ENCODE measurements around the gene SLC9A5.

Gene SLC9A5

DNA sequence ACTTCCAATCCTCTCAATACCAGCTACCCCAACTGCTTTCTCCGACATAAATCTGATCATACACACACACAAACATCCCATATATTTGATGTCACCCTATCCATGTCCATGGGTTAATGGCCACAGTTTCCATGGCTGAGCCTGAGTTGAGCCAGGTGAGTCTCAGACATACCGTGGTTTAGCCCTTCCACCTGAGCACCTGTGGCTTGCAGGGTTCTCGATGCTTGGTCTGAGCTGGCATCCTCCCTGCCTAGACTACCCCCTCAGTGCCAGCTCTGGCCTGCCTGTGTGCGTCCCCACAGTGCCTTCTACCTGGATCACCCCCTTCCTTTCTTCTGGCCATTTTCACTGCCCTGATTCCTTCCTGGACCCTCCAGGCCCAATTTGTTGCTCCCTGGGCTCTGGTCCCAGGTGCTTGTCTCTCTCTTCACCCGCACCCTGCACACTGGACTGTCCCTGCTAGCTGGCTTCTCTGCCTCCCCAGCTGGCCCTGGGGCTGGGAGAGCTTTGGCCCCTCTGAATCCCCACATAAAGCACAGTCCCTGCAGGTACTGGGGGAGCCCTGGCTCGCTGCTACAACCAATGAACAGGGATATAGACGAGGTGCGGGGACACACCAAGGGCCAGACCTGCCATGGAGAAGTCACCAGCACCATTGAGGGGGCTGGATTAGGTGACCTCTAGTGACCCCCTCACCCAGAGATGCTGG, 42.5 kb upstream of the SLC9A5 start:
- Histone ChIP-seq H3K27ac (ENCODE audit: low read depth, low read length) (no peak overlapping the region), H2BK120ac (ENCODE audit: insufficient read depth, low read length, poor library complexity) (peak overlapping the region; percentile 13), H2BK12ac (ENCODE audit: low read length) (no peak overlapping the region), H3K9me3 (ENCODE audit: insufficient read depth, low read depth, low read length) (peaks cover 5% of the 10 kb centered on the region), H3K36me3 (ENCODE audit: control insufficient read depth in 1 of 2, insufficient read depth in 2 of 2, low read length in 2 of 2) (peaks cover 28 to 29% of the 10 kb centered on the region in 2 experiments), H4K91ac (ENCODE audit: low read depth, low read length) (no peak overlapping the region), H2AFZ (ENCODE audit: insufficient read depth, low read length, poor library complexity) (no peak overlapping the region), H4K8ac (ENCODE audit: low read depth, low read length) (no peak overlapping the region), H3K9ac (ENCODE audit: low read length) (no peak overlapping the region), H3K4me1 (ENCODE audit: control insufficient read depth in 1 of 2, insufficient read depth in 2 of 2, low read length in 2 of 2) (peaks cover 22 to 26% of the 10 kb centered on the region in 2 experiments), H4K12ac (ENCODE audit: low read depth, low read length) (no peak overlapping the region), H3K23ac (ENCODE audit: low read length) (no peak overlapping the region), H3K27me3 (ENCODE audit: insufficient read depth, low read length) (no peaks in the 10 kb centered on the region), H3K4me3 (ENCODE audit: low read depth, low read length) (no peak overlapping the region), H2BK5ac (ENCODE audit: low read depth, low read length, poor library complexity) (no peak overlapping the region), H3K14ac (ENCODE audit: low read length) (peak overlapping the region; percentile 9), H3K4ac (ENCODE audit: low read depth, low read length) (no peak overlapping the region), H3K79me2 (ENCODE audit: control insufficient read depth, insufficient read depth, low read length, poor library complexity) (no peaks in the 10 kb centered on the region), H3K18ac (ENCODE audit: low read length) (peak overlapping the region; percentile 30), H3K79me1 (ENCODE audit: low read length) (peaks cover 9% of the 10 kb centered on the region), H2AK5ac (ENCODE audit: low read length) (no peak overlapping the region), H3K4me2 (ENCODE audit: low read length) (no peak overlapping the region)
- DNase-seq: no peak
- no CpG with 5 or more reads among the region's 8 CpGs for WGBS (ENCODE audit: extremely low coverage, insufficient coverage, insufficient read length)

GRCh38 chr16:67206838-67207248, 41.9 kb upstream of the SLC9A5 start:
- Histone ChIP-seq H3K36me3 (ENCODE audit: control insufficient read depth in 1 of 2, insufficient read depth in 2 of 2, low read length in 2 of 2) (peaks cover 23 to 24% of the 10 kb centered on the region in 2 experiments), H4K91ac (ENCODE audit: low read depth, low read length) (peak overlapping the region; percentile 33), H2AFZ (ENCODE audit: insufficient read depth, low read length, poor library complexity) (no peak overlapping the region), H3K9me3 (ENCODE audit: insufficient read depth, low read depth, low read length) (peaks cover 5% of the 10 kb centered on the region), H3K4me3 (ENCODE audit: low read depth, low read length) (no peak overlapping the region), H3K18ac (ENCODE audit: low read length) (no peak overlapping the region), H3K79me1 (ENCODE audit: low read length) (peaks cover 9% of the 10 kb centered on the region), H3K27me3 (ENCODE audit: insufficient read depth, low read length) (no peaks in the 10 kb centered on the region), H2BK120ac (ENCODE audit: insufficient read depth, low read length, poor library complexity) (peak overlapping the region; percentile 23), H2BK12ac (ENCODE audit: low read length) (no peak overlapping the region), H2BK5ac (ENCODE audit: low read depth, low read length, poor library complexity) (no peak overlapping the region), H3K23ac (ENCODE audit: low read length) (no peak overlapping the region), H3K9ac (ENCODE audit: low read length) (no peak overlapping the region), H3K27ac (ENCODE audit: low read depth, low read length) (no peak overlapping the region), H4K8ac (ENCODE audit: low read depth, low read length) (no peak overlapping the region), H3K4me1 (ENCODE audit: control insufficient read depth in 1 of 2, insufficient read depth in 2 of 2, low read length in 2 of 2) (peaks cover 22 to 26% of the 10 kb centered on the region in 2 experiments), H4K12ac (ENCODE audit: low read depth, low read length) (no peak overlapping the region), H3K4me2 (ENCODE audit: low read length) (no peak overlapping the region), H3K79me2 (ENCODE audit: control insufficient read depth, insufficient read depth, low read length, poor library complexity) (no peaks in the 10 kb centered on the region), H3K4ac (ENCODE audit: low read depth, low read length) (no peak overlapping the region), H3K14ac (ENCODE audit: low read length) (no peak overlapping the region), H2AK5ac (ENCODE audit: low read length) (no peak overlapping the region)
- peak; percentile 99 to 100 for DNase-seq
- WGBS (ENCODE audit: extremely low coverage, insufficient coverage, insufficient read length): no CpG with 5 or more reads among the region's 3 CpGs

GRCh38 chr16:67207249-67208091, 41.3 kb upstream of the SLC9A5 start:
- Histone ChIP-seq H3K23ac (ENCODE audit: low read length) (no peak overlapping the region), H2BK12ac (ENCODE audit: low read length) (no peak overlapping the region), H3K9ac (ENCODE audit: low read length) (no peak overlapping the region), H4K91ac (ENCODE audit: low read depth, low read length) (peak overlapping the region; percentile 33), H4K8ac (ENCODE audit: low read depth, low read length) (no peak overlapping the region), H3K27ac (ENCODE audit: low read depth, low read length) (peak overlapping the region; percentile 0), H3K9me3 (ENCODE audit: insufficient read depth, low read depth, low read length) (peaks cover 5% of the 10 kb centered on the region), H4K12ac (ENCODE audit: low read depth, low read length) (no peak overlapping the region), H3K4me3 (ENCODE audit: low read depth, low read length) (no peak overlapping the region), H3K27me3 (ENCODE audit: insufficient read depth, low read length) (no peaks in the 10 kb centered on the region), H3K4me1 (ENCODE audit: control insufficient read depth in 1 of 2, insufficient read depth in 2 of 2, low read length in 2 of 2) (peaks cover 22 to 26% of the 10 kb centered on the region in 2 experiments), H3K4me2 (ENCODE audit: low read length) (no peak overlapping the region), H2AFZ (ENCODE audit: insufficient read depth, low read length, poor library complexity) (no peak overlapping the region), H2BK120ac (ENCODE audit: insufficient read depth, low read length, poor library complexity) (peak overlapping the region; percentile 23), H3K4ac (ENCODE audit: low read depth, low read length) (no peak overlapping the region), H3K79me2 (ENCODE audit: control insufficient read depth, insufficient read depth, low read length, poor library complexity) (no peaks in the 10 kb centered on the region), H3K14ac (ENCODE audit: low read length) (peak overlapping the region; percentile 0), H2AK5ac (ENCODE audit: low read length) (no peak overlapping the region), H2BK5ac (ENCODE audit: low read depth, low read length, poor library complexity) (no peak overlapping the region), H3K18ac (ENCODE audit: low read length) (no peak overlapping the region), H3K36me3 (ENCODE audit: control insufficient read depth in 1 of 2, insufficient read depth in 2 of 2, low read length in 2 of 2) (peaks cover 16 to 17% of the 10 kb centered on the region in 2 experiments), H3K79me1 (ENCODE audit: low read length) (peaks cover 9% of the 10 kb centered on the region)
- peak; percentile 98 for DNase-seq
- WGBS (ENCODE audit: extremely low coverage, insufficient coverage, insufficient read length): no CpG with 5 or more reads among the region's 21 CpGs

- Histone ChIP-seq H3K4me3 (ENCODE audit: low read depth, low read length) (no peak overlapping the region), H3K4me2 (ENCODE audit: low read length) (no peak overlapping the region), H3K27ac (ENCODE audit: low read depth, low read length) (no peak overlapping the region), H2AFZ (ENCODE audit: insufficient read depth, low read length, poor library complexity) (no peak overlapping the region), H2BK12ac (ENCODE audit: low read length) (peak overlapping the region; percentile 10), H4K91ac (ENCODE audit: low read depth, low read length) (no peak overlapping the region), H4K12ac (ENCODE audit: low read depth, low read length) (no peak overlapping the region), H4K8ac (ENCODE audit: low read depth, low read length) (no peak overlapping the region), H3K79me1 (ENCODE audit: low read length) (peaks cover 13% of the 10 kb centered on the region), H3K36me3 (ENCODE audit: control insufficient read depth in 1 of 2, insufficient read depth in 2 of 2, low read length in 2 of 2) (peaks cover 9 to 10% of the 10 kb centered on the region in 2 experiments), H3K27me3 (ENCODE audit: insufficient read depth, low read length) (no peaks in the 10 kb centered on the region), H3K14ac (ENCODE audit: low read length) (no peak overlapping the region), H3K23ac (ENCODE audit: low read length) (no peak overlapping the region), H3K79me2 (ENCODE audit: control insufficient read depth, insufficient read depth, low read length, poor library complexity) (peaks cover 2% of the 10 kb centered on the region), H3K4ac (ENCODE audit: low read depth, low read length) (no peak overlapping the region), H3K4me1 (ENCODE audit: control insufficient read depth in 1 of 2, insufficient read depth in 2 of 2, low read length in 2 of 2) (peaks cover 26 to 31% of the 10 kb centered on the region in 2 experiments), H2BK5ac (ENCODE audit: low read depth, low read length, poor library complexity) (no peak overlapping the region), H3K9ac (ENCODE audit: low read length) (no peak overlapping the region), H2AK5ac (ENCODE audit: low read length) (no peak overlapping the region), H3K9me3 (ENCODE audit: insufficient read depth, low read depth, low read length) (peaks cover 5% of the 10 kb centered on the region), H3K18ac (ENCODE audit: low read length) (no peak overlapping the region), H2BK120ac (ENCODE audit: insufficient read depth, low read length, poor library complexity) (no peak overlapping the region)
- DNase-seq: peak in 1 of 2 donors; percentile 80
- WGBS (ENCODE audit: extremely low coverage, insufficient coverage, insufficient read length): no CpG with 5 or more reads among the region's 11 CpGs
Observed at GRCh38 chr16:67208154-67208896, 40.5 kb upstream of the SLC9A5 start.
